NCI-H345 treated with DMSO at 0.1 percent for 48 hours (cell line): ENCODE measurements around the gene CACNB2.
"Not testable (repeated sequence)": the region's sequence is repeated elsewhere in the genome, so short reads cannot be mapped to it uniquely, and the experiment has no call there.

Source experiments
- DNase-seq: peaks from one replicate; lab custom pipeline; 2025; ENCODE audit not compliant: unreplicated experiment; lab: John Stamatoyannopoulos, UW

The CACNB2 gene

GRCh38 chr10:18556522-18557147 is 416.4 kb downstream of the CACNB2 start:
- DNase-seq = no peak

GRCh38 chr10:18557960-18558359 is 417.7 kb downstream of the CACNB2 start:
- DNase-seq = no peak

- no peak for DNase-seq
Measured at GRCh38 chr10:18561861-18562551, 421.8 kb downstream of the CACNB2 start.

GRCh38 chr10:18563003-18563726 is 422.9 kb downstream of the CACNB2 start:
- DNase-seq = no peak

GRCh38 chr10:18565006-18565405 is 424.8 kb downstream of the CACNB2 start:
- no peak for DNase-seq

GRCh38 chr10:18566177-18566576 is 426.0 kb downstream of the CACNB2 start:
- DNase-seq = no peak

GRCh38 chr10:18567343-18567856 is 427.2 kb downstream of the CACNB2 start:
- DNase-seq = no peak

- DNase-seq = not testable (repeated sequence)
Measured at GRCh38 chr10:18570386-18570785, 430.2 kb downstream of the CACNB2 start.

- no peak for DNase-seq
Measured at GRCh38 chr10:18571076-18571475, 430.9 kb downstream of the CACNB2 start.

GRCh38 chr10:18571780-18572179 is 431.6 kb downstream of the CACNB2 start:
- no peak for DNase-seq

GRCh38 chr10:18572959-18573561 is 432.8 kb downstream of the CACNB2 start:
- DNase-seq = no peak

- no peak for DNase-seq
Measured at GRCh38 chr10:18576586-18576985, 436.4 kb downstream of the CACNB2 start.

- no peak for DNase-seq
Measured at GRCh38 chr10:18577823-18578685, 437.8 kb downstream of the CACNB2 start.

GRCh38 chr10:18582803-18583202 is 442.6 kb downstream of the CACNB2 start:
- DNase-seq = no peak

GRCh38 chr10:18583575-18584270 is 443.5 kb downstream of the CACNB2 start:
- no peak for DNase-seq

- not testable (repeated sequence) for DNase-seq
Measured at GRCh38 chr10:18586637-18587036, 446.4 kb downstream of the CACNB2 start.

- DNase-seq = not testable (repeated sequence)
Measured at GRCh38 chr10:18591141-18591540, 450.9 kb downstream of the CACNB2 start.
